Smooth muscle cell (in vitro differentiated cells): ENCODE measurements around the gene NHSL2. TPM values are rescaled to one million over a fixed set of nuclear protein-coding genes. Genes with fewer than 3 reads are reported as not detected.

Experiments
- DNase-seq: peaks from one replicate; lab custom pipeline; 2025; ENCODE audit not compliant: unreplicated experiment; lab: John Stamatoyannopoulos, UW
- H2AFZ ChIP-seq: fragments of 200-600 bp; sonication (generic); 2 replicates; pipeline ENCODE4 v1.6.0; 2016; ENCODE audit warnings: antibody characterized with exemption, low read depth, mild to moderate bottlenecking
- H3F3A ChIP-seq: fragments of 200-600 bp; sonication (generic); 2 replicates; pipeline ENCODE4 v1.6.0; 2017; ENCODE audit warnings: antibody characterized with exemption, low read depth
- H3K27ac ChIP-seq: fragments of 200-600 bp; sonication (generic); 2 replicates; pipeline ENCODE4 v1.5.1; 2016; ENCODE audit warnings: low read depth, mild to moderate bottlenecking
- H3K27me3 ChIP-seq: fragments of 200-600 bp; sonication (generic); 2 replicates; pipeline ENCODE4 v1.6.1; 2016; ENCODE audit warnings: low read depth, mild to moderate bottlenecking
- H3K36me3 ChIP-seq: fragments of 200-600 bp; sonication (generic); 2 replicates; pipeline ENCODE4 v1.5.1; 2016; ENCODE audit warnings: low read depth
- H3K4me1 ChIP-seq: fragments of 200-600 bp; sonication (generic); 2 replicates; pipeline ENCODE4 v1.5.1; 2016; ENCODE audit warnings: low read depth
- H3K4me2 ChIP-seq: fragments of 200-600 bp; sonication (generic); 2 replicates; pipeline ENCODE4 v1.6.0; 2016; ENCODE audit warnings: mild to moderate bottlenecking
- H3K4me3 ChIP-seq: fragments of 200-600 bp; sonication (generic); 2 replicates; pipeline ENCODE4 v1.5.1; 2016; ENCODE audit warnings: mild to moderate bottlenecking
- H3K79me2 ChIP-seq: fragments of 200-600 bp; sonication (generic); 2 replicates; pipeline ENCODE4 v1.6.0; 2016; ENCODE audit warnings: low read depth, mild to moderate bottlenecking
- H3K9ac ChIP-seq: fragments of 200-600 bp; sonication (generic); 2 replicates; pipeline ENCODE4 v1.6.0; 2016; ENCODE audit warnings: low read depth
- H3K9me3 ChIP-seq: fragments of 200-600 bp; sonication (generic); replicated peaks from 2 replicates; pipeline ENCODE4 v1.5.1; 2016; ENCODE audit warnings: low read depth
- H4K20me1 ChIP-seq: fragments of 200-600 bp; sonication (generic); 2 replicates; pipeline ENCODE4 v1.6.0; 2016; ENCODE audit warnings: low read depth
- CTCF ChIP-seq: fragments of 200-600 bp; sonication (generic); IDR thresholded peaks from 2 replicates; pipeline ENCODE4 v1.5.1; 2017; ENCODE audit warnings: borderline replicate concordance, mild to moderate bottlenecking, antibody characterized with exemption; ENCODE audit not compliant: insufficient read depth, poor library complexity, severe bottlenecking
- WGBS: methylation state at CpG from one replicate; pipeline ENCODE4 v1.1.7; 2016; ENCODE audit warnings: low lambda C conversion rate; 5-methylcytosine and 5-hydroxymethylcytosine counted together
- polyA plus RNA-seq: library from polyadenylated mRNA; unstranded; fragments of >200 nt; fragmentation: Nextera tagmentation; extraction: Ambion mirVana; gene quantifications from 2 replicates; pipeline ENCODE4 v1.2.1, GENCODE V29; 2016
- total RNA-seq: library from RNA; depleted of rRNA; stranded (reverse); fragments of >200 nt; gene quantifications from 2 replicates; pipeline ENCODE4 v1.2.3, GENCODE V29; 2014

The NHSL2 gene
- total and polyA plus RNA-seq, 2 experiments from 2014 or later, result 2.9 to 3.3 TPM

DNA sequence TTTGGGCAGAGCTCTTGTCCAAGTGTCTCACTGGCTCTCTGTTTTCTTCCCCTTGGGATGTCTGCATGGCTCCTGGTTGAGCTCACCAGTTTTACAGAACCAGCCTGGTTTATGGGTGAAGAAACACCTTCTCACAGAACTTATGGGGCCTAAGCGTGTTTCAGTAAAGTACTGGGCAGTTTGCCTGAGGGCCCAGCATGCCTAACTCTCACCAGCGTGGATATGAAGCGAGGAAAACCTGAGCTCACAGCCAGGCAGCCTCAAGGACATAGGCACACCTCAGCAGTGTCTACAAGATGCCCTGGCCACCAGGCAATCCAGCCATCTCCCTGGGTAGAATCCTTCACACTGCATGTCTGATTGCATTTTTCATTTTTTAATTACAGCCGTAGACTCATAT is 9.2 kb downstream of the NHSL2 start:
- DNase-seq, result no peak

DNA sequence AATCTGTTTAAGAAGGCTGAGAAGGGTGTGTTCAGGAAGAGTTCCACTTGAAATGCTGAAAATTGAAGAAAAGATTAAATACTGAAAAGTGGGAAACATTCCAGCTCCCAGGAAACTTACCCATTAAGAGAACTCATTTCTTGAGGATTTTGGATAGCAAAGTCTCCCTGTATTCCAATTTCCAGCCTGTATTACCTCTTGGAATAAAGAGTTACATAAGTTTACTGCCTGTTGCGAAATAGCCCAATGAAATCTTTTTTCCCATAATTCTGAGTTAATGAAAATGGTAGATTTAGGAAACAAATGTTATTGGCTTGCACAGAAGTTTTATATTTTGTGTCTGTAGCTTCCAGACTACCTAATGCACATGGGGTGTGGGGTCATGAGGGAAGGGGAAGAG is 12.0 kb downstream of the NHSL2 start:
- H3K36me3 ChIP-seq, result no peaks in the 10 kb centered on the region
- no peak for TF ChIP-seq CTCF
- H3K4me2 ChIP-seq, result no peak overlapping the region
- WGBS, result 55% methylated on average over 1 of the region's 1 CpG
- no peak overlapping the region for H3K9ac ChIP-seq
- peaks cover 4% of the 10 kb centered on the region for H3F3A ChIP-seq
- H2AFZ ChIP-seq, result no peak overlapping the region
- no peak overlapping the region for H3K27ac ChIP-seq
- no peak for DNase-seq
- H3K9me3 ChIP-seq, result no peaks in the 10 kb centered on the region
- no peaks in the 10 kb centered on the region for H3K27me3 ChIP-seq
- H3K79me2 ChIP-seq, result no peaks in the 10 kb centered on the region
- peaks cover 4% of the 10 kb centered on the region for H3K4me1 ChIP-seq
- no peaks in the 10 kb centered on the region for H4K20me1 ChIP-seq
- no peak overlapping the region for H3K4me3 ChIP-seq

More for the DNA sequence above, 9.2 kb downstream of the NHSL2 start:
- no peaks in the 10 kb centered on the region for H3K27me3 ChIP-seq
- TF ChIP-seq CTCF, result no peak
- no peaks in the 10 kb centered on the region for H4K20me1 ChIP-seq
- H3K27ac ChIP-seq, result peak overlapping the region; percentile 39
- H2AFZ ChIP-seq, result no peak overlapping the region
- H3K4me2 ChIP-seq, result no peak overlapping the region
- no peaks in the 10 kb centered on the region for H3K9me3 ChIP-seq
- H3K36me3 ChIP-seq, result no peaks in the 10 kb centered on the region
- no peak overlapping the region for H3K9ac ChIP-seq
- no peaks in the 10 kb centered on the region for H3K79me2 ChIP-seq
- H3K4me1 ChIP-seq, result peaks cover 4% of the 10 kb centered on the region
- no peaks in the 10 kb centered on the region for H3F3A ChIP-seq
- H3K4me3 ChIP-seq, result no peak overlapping the region
- WGBS, result 76% methylated on average over 4 of the region's 4 CpGs

DNA sequence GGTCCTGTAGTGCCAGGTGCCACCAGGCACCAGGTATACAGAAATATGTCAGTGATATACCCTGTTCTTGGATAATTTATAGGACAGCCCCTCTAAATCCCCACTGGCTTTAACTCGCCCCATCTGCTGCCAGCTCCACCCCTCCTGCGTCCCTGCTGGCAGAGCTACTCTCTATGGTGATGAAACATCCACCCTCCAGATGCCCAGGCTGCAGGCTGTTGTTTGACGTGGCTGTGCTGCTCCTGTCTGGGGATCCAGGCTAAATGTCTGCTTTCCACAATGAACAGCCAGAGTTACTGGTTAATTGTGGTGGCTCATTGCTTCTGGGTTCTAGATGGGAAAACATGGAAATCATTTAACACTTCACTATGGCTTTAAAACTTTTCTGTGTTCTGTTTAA is 12.9 kb downstream of the NHSL2 start:
- no peaks in the 10 kb centered on the region for H3K79me2 ChIP-seq
- WGBS, result 32% methylated on average over 3 of the region's 3 CpGs
- peak overlapping the region; percentile 83 for H3K27ac ChIP-seq
- no peak overlapping the region for H2AFZ ChIP-seq
- no peak overlapping the region for H3K4me3 ChIP-seq
- peak overlapping the region; percentile 49 for H3K4me2 ChIP-seq
- TF ChIP-seq CTCF, result no peak
- no peak overlapping the region for H3K9ac ChIP-seq
- no peak for DNase-seq
- no peaks in the 10 kb centered on the region for H3K9me3 ChIP-seq
- no peaks in the 10 kb centered on the region for H3K36me3 ChIP-seq
- no peaks in the 10 kb centered on the region for H3K4me1 ChIP-seq
- no peaks in the 10 kb centered on the region for H3K27me3 ChIP-seq
- no peaks in the 10 kb centered on the region for H4K20me1 ChIP-seq
- H3F3A ChIP-seq, result peaks cover 4% of the 10 kb centered on the region

GRCh38 chrX:71927040-71927439 is 16.4 kb downstream of the NHSL2 start:
- no peak overlapping the region for H3K27ac ChIP-seq
- 77% methylated on average over 7 of the region's 7 CpGs for WGBS
- no peak overlapping the region for H2AFZ ChIP-seq
- no peak overlapping the region for H3K4me2 ChIP-seq
- H3K79me2 ChIP-seq, result no peaks in the 10 kb centered on the region
- DNase-seq, result no peak
- peaks cover 5% of the 10 kb centered on the region for H3K9me3 ChIP-seq
- H3K4me3 ChIP-seq, result no peak overlapping the region
- TF ChIP-seq CTCF, result no peak
- no peaks in the 10 kb centered on the region for H3K36me3 ChIP-seq
- H3K9ac ChIP-seq, result no peak overlapping the region
- H4K20me1 ChIP-seq, result no peaks in the 10 kb centered on the region
- peaks cover 4% of the 10 kb centered on the region for H3F3A ChIP-seq
- H3K4me1 ChIP-seq, result no peaks in the 10 kb centered on the region
- H3K27me3 ChIP-seq, result no peaks in the 10 kb centered on the region
